IMR-90 (cell line): ENCODE results near the gene SEC61B. TPM values are rescaled to one million over a fixed set of nuclear protein-coding genes. Genes with fewer than 3 reads are reported as not detected.

Source experiments
- ATAC-seq: fragments of 200-7000 bp; cut with Tn5 transposase; 2 replicates; pipeline ENCODE4 v1.9.1; 2020; ENCODE audit warnings: low read depth, mild to moderate bottlenecking, moderate library complexity
- BruUV-seq: library from RNA; stranded (reverse); fragments of 400-500 nt; replicated peaks from 2 replicates; lab custom pipeline; 2021; lab: Mats Ljungman, UMichigan
- CTCF ChIA-PET: fragments of 300-600 bp; formaldehyde crosslinking; extraction: SDS; loops from one replicate; lab custom pipeline; 2021; ENCODE audit warnings: antibody characterized with exemption; lab: Yijun Ruan, JAX
- POLR2A ChIA-PET: fragments of 300-600 bp; sonication (Branson Sonifier 250); formaldehyde crosslinking; loops from one replicate; lab custom pipeline; 2022; ENCODE audit warnings: antibody characterized with exemption; ENCODE audit not compliant: unreplicated experiment; lab: Charles Lee
- DNase-seq: peaks from one replicate; pipeline ENCODE4 v3.0.0; 2013
- H2AFZ ChIP-seq: replicated peaks from 2 replicates; pipeline ENCODE3; 2013; ENCODE audit warnings: low read length, mild to moderate bottlenecking; ENCODE audit not compliant: poor library complexity
- H2AK5ac ChIP-seq: 2 replicates; pipeline ENCODE4 v1.6.1; 2013; ENCODE audit warnings: low read depth, low read length, inconsistent platforms
- H2AK9ac ChIP-seq: replicated peaks from 2 replicates; pipeline ENCODE3; 2013; ENCODE audit warnings: mild to moderate bottlenecking, low read depth, low read length, moderate library complexity; ENCODE audit not compliant: poor library complexity
- H2BK120ac ChIP-seq: 2 replicates; pipeline ENCODE4 v1.6.1; 2013; ENCODE audit warnings: low read depth, low read length, inconsistent platforms
- H2BK15ac ChIP-seq: 3 replicates; pipeline ENCODE4 v1.6.1; 2013; ENCODE audit warnings: low read depth, low read length, inconsistent platforms
- H2BK20ac ChIP-seq: 2 replicates; pipeline ENCODE4 v1.6.1; 2013; ENCODE audit warnings: low read depth, mild to moderate bottlenecking, inconsistent platforms, low read length, moderate library complexity
- H2BK5ac ChIP-seq: 2 replicates; pipeline ENCODE4 v1.6.1; 2013; ENCODE audit warnings: mild to moderate bottlenecking, low read depth, low read length, inconsistent platforms; ENCODE audit not compliant: poor library complexity, severe bottlenecking
- H3K14ac ChIP-seq: replicated peaks from 2 replicates; pipeline ENCODE4 v1.6.1; 2013; ENCODE audit warnings: low read depth, low read length, inconsistent platforms
- H3K18ac ChIP-seq: 2 replicates; pipeline ENCODE4 v1.6.1; 2013; ENCODE audit warnings: low read depth, low read length, control low read depth
- H3K23ac ChIP-seq: 2 replicates; pipeline ENCODE4 v1.6.1; 2013; ENCODE audit warnings: low read depth, low read length, inconsistent platforms
- H3K27ac ChIP-seq: 2 replicates; pipeline ENCODE4 v1.5.1; 2013; ENCODE audit warnings: mild to moderate bottlenecking, control low read depth, low read length; ENCODE audit not compliant: insufficient read depth
- H3K27me3 ChIP-seq: 2 replicates; pipeline ENCODE4 v1.6.1; 2013; ENCODE audit warnings: low read length; ENCODE audit not compliant: control insufficient read depth, insufficient read depth
- H3K36me3 ChIP-seq: 2 replicates; pipeline ENCODE4 v1.6.1; 2013; ENCODE audit warnings: low read length, mixed read lengths; ENCODE audit not compliant: control insufficient read depth, insufficient read depth
- H3K4ac ChIP-seq: 2 replicates; pipeline ENCODE4 v1.6.1; 2013; ENCODE audit warnings: low read depth, low read length, inconsistent platforms
- H3K4me1 ChIP-seq: 2 replicates; pipeline ENCODE4 v1.6.1; 2013; ENCODE audit warnings: low read length, mixed read lengths; ENCODE audit not compliant: control insufficient read depth, insufficient read depth
- H3K4me2 ChIP-seq: 2 replicates; pipeline ENCODE4 v1.6.1; 2013; ENCODE audit warnings: low read depth, mild to moderate bottlenecking, control low read depth, low read length, moderate library complexity
- H3K4me3 ChIP-seq: 2 replicates; pipeline ENCODE4 v1.5.1; 2013; ENCODE audit warnings: low read depth, mild to moderate bottlenecking, control low read depth, low read length, moderate library complexity; ENCODE audit not compliant: insufficient read depth
- H3K56ac ChIP-seq: 2 replicates; pipeline ENCODE4 v1.6.1; 2013; ENCODE audit warnings: low read length, inconsistent platforms; ENCODE audit not compliant: insufficient read depth; ENCODE audit errors: extremely low read depth
- H3K79me1 ChIP-seq, 2 experiments: 2 replicates each; pipeline ENCODE4 v1.6.1; 2013; ENCODE audit warnings: low read length in 2 of 2, inconsistent platforms in 1 of 2, low read depth in 1 of 2
- H3K9ac ChIP-seq: 2 replicates; pipeline ENCODE4 v1.6.1; 2013; ENCODE audit warnings: low read depth, low read length, control low read depth
- H3K9me1 ChIP-seq: 2 replicates; pipeline ENCODE4 v1.6.1; 2013; ENCODE audit warnings: low read length, inconsistent platforms; ENCODE audit not compliant: insufficient read depth
- H3K9me3 ChIP-seq: 2 replicates; pipeline ENCODE4 v1.6.1; 2013; ENCODE audit warnings: low read length; ENCODE audit not compliant: control insufficient read depth, insufficient read depth
- H4K20me1 ChIP-seq: 2 replicates; pipeline ENCODE4 v1.6.1; 2013; ENCODE audit warnings: low read length, inconsistent platforms; ENCODE audit not compliant: insufficient read depth
- H4K5ac ChIP-seq: 2 replicates; pipeline ENCODE4 v1.6.1; 2013; ENCODE audit warnings: mild to moderate bottlenecking, low read depth, low read length, control low read depth
- H4K8ac ChIP-seq, 2 experiments: 2 replicates each; pipeline ENCODE4 v1.6.1; 2013; ENCODE audit warnings: low read depth in 2 of 2, low read length in 2 of 2, control low read depth in 1 of 2, inconsistent platforms in 1 of 2
- H4K91ac ChIP-seq: 2 replicates; pipeline ENCODE4 v1.6.1; 2013; ENCODE audit warnings: low read depth, low read length, inconsistent platforms; ENCODE audit not compliant: insufficient read depth
- BHLHE40 ChIP-seq: fragments of 150-350 bp; IDR thresholded peaks from 2 replicates; pipeline ENCODE4 v1.6.1; 2016; ENCODE audit warnings: mild to moderate bottlenecking, low read depth, low read length
- MXI1 ChIP-seq: IDR thresholded peaks from 2 replicates; pipeline ENCODE4 v1.6.1; 2012; ENCODE audit warnings: low read depth, mild to moderate bottlenecking, low read length, moderate library complexity, borderline replicate concordance
- RAD21 ChIP-seq: IDR thresholded peaks from 2 replicates; pipeline ENCODE4 v1.6.1; 2012; ENCODE audit warnings: low read length, improper control_type of control experiment
- dilution Hi-C: fragments of 300-500 bp; cut with HindIII; formaldehyde crosslinking; loops from one replicate; pipeline ENCODE4 v1.14.3; 2018; ENCODE audit warnings: low sequenced_read_pairs; ENCODE audit not compliant: unreplicated experiment
- in situ Hi-C: fragments of 300-500 bp; cut with MboI; formaldehyde crosslinking; loops from 3 replicates; pipeline ENCODE4 v1.14.3; 2019; ENCODE audit warnings: low sequenced_read_pairs, inconsistent platforms, mixed read lengths
- intact Hi-C: fragments of 100-400 bp; cut with micrococcal nuclease; formaldehyde crosslinking; loops from 2 replicates; pipeline ENCODE4 v1.10.0; 2022
- polyA plus RNA-seq, 3 experiments: library from polyadenylated mRNA; depleted of rRNA; stranded (reverse); fragments of >200 nt; gene quantifications; 2 replicates each; pipeline ENCODE4 v1.2.3, GENCODE V29; 2012; ENCODE audit warnings: low replicate concordance in 1 of 3
- total RNA-seq: library from RNA; depleted of rRNA; stranded (reverse); fragments of >200 nt; gene quantifications from 2 replicates; pipeline ENCODE4 v1.2.3, GENCODE V29; 2012

The SEC61B gene
- total and polyA plus RNA-seq, 2 of the 4 experiments (the other 2 are of a cell fraction) = 180 to 281 TPM

- Histone ChIP-seq H3K4me2 (no peak overlapping the region), H4K91ac (no peak overlapping the region), H3K4me1 (no peaks in the 10 kb centered on the region), H2BK5ac (no peak overlapping the region), H2AFZ (no peak overlapping the region), H3K18ac (no peak overlapping the region), H2BK15ac (no peak overlapping the region), H3K79me1 (peaks cover 9 to 19% of the 10 kb centered on the region in 2 experiments; a peak in 3 of 4 replicates), H3K36me3 (peaks cover 4% of the 10 kb centered on the region; the same call in 1 of the 2 replicates), H3K27me3 (no peaks in the 10 kb centered on the region), H3K4ac (no peak overlapping the region), H4K20me1 (peaks cover under 1% of the 10 kb centered on the region; the same call in 1 of the 2 replicates), H3K9ac (no peak overlapping the region), H2BK20ac (no peak overlapping the region), H3K9me3 (peaks cover 9% of the 10 kb centered on the region), H2AK5ac (no peak overlapping the region), H3K14ac (no peak overlapping the region), H2AK9ac (no peak overlapping the region), H3K56ac (no peak overlapping the region), H3K23ac (no peak overlapping the region), H2BK120ac (no peak overlapping the region), H3K4me3 (no peak overlapping the region), H3K27ac (no peak overlapping the region), H4K5ac (no peak overlapping the region), H3K9me1 (no peaks in the 10 kb centered on the region; the same call in 1 of the 2 replicates), H4K8ac (no peak overlapping the region)
- ATAC-seq (no peak), DNase-seq (no peak)
- dilution Hi-C loops = no loop called here
- in situ Hi-C loops = no loop called here
- POLR2A ChIA-PET = no interaction called here
- intact Hi-C loops = no loop called here
- TF ChIP-seq MXI1 (no peak), RAD21 (no peak), BHLHE40 (no peak)
- BruUV-seq = no TSS peak
- CTCF ChIA-PET = no interaction called here
These were observed 11.5 kb upstream of the SEC61B start for GRCh38 chr9:99210572-99210971.
